ENCODE measurements around the gene SIMC1. TPM values are rescaled to one million over a fixed set of nuclear protein-coding genes. Genes with fewer than 3 reads are reported as not detected.
"Not testable (repeated sequence)": the region's sequence is repeated elsewhere in the genome, so short reads cannot be mapped to it uniquely, and the experiment has no call there.

SIMC1 gene
- total RNA-seq, 1 donor from 2014 or later, result 7.3 TPM

DNA sequence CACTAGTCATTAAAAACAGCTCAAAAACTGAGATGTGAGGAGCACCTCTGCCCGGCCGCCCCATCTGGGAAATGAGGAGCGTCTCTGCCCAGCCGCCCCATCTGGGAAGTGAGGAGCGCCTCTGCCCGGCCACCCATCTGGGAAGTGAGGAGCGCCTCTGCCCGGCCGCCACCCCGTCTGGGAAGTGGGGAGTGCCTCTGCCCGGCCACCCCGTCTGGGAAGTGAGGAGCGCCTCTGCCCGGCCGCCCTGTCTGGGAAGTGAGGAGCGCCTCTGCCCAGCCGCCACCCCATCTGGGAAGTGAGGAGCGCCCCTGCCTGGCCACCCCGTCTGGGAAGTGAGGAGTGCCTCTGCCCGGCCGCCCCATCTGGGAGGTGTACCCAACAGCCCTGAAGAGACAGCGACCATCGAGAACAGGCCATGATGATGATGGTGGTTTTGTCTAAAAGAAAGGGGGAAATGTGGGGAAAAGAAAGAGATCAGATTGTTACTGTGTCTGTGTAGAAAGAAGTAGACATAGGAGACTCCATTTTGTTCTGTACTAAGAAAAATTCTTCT, 23.7 kb upstream of the SIMC1 start:
- H3K9me3 ChIP-seq (ENCODE audit: control insufficient read depth in 3 of 3, low read length in 3 of 3); H3K27me3 ChIP-seq (ENCODE audit: control insufficient read depth in 3 of 3, insufficient read depth in 3 of 3, low read length in 3 of 3); H3K4me1 ChIP-seq (ENCODE audit: control insufficient read depth in 3 of 3, insufficient read depth in 3 of 3, low read length in 3 of 3); H3K36me3 ChIP-seq (ENCODE audit: control insufficient read depth in 3 of 3, insufficient read depth in 3 of 3, low read length in 3 of 3); H3K27ac ChIP-seq (ENCODE audit: low read depth, low read length); H3K9ac ChIP-seq (ENCODE audit: low read depth in 1 of 3, low read length in 3 of 3); H3K4me3 ChIP-seq (ENCODE audit: low read length in 3 of 3): not testable (repeated sequence)

DNA sequence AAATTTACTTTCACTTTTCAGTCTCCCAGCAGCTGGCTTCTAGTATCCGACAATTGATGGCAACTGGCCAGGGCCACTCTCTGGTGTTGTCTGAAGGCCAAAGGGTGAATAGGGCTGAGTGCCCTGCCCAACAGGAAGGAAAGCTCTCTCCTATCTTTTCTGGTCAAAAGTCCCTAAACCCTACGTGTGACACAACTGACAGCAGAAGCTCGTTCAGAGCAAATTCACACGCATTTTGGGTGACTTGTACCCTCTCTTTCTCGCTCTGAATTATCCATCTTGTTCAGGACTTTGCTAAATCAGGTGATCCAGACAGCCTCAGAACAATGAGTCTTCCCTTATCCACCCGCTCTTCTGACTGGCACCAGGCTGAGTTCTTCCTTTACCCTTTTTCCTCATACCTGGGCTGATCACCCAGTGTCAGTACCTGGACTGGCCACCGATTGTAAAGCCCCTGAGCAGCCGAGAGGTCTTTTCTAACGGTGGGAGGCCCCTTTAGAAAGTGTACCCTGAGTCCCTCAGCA, 21.8 kb upstream of the SIMC1 start:
- H3K4me3 ChIP-seq (ENCODE audit: low read length in 3 of 3); H3K9me3 ChIP-seq (ENCODE audit: control insufficient read depth in 3 of 3, low read length in 3 of 3); H3K36me3 ChIP-seq (ENCODE audit: control insufficient read depth in 3 of 3, insufficient read depth in 3 of 3, low read length in 3 of 3); H3K9ac ChIP-seq (ENCODE audit: low read depth in 1 of 3, low read length in 3 of 3); H3K4me1 ChIP-seq (ENCODE audit: control insufficient read depth in 3 of 3, insufficient read depth in 3 of 3, low read length in 3 of 3); H3K27me3 ChIP-seq (ENCODE audit: control insufficient read depth in 3 of 3, insufficient read depth in 3 of 3, low read length in 3 of 3); H3K27ac ChIP-seq (ENCODE audit: low read depth, low read length): not testable (repeated sequence)

GRCh38 chr5:176217188-176217729, 21.0 kb upstream of the SIMC1 start:
- not testable (repeated sequence) for H3K4me1 ChIP-seq (ENCODE audit: control insufficient read depth in 3 of 3, insufficient read depth in 3 of 3, low read length in 3 of 3); H3K4me3 ChIP-seq (ENCODE audit: low read length in 3 of 3); H3K27me3 ChIP-seq (ENCODE audit: control insufficient read depth in 3 of 3, insufficient read depth in 3 of 3, low read length in 3 of 3); H3K9me3 ChIP-seq (ENCODE audit: control insufficient read depth in 3 of 3, low read length in 3 of 3); H3K9ac ChIP-seq (ENCODE audit: low read depth in 1 of 3, low read length in 3 of 3); H3K27ac ChIP-seq (ENCODE audit: low read depth, low read length); H3K36me3 ChIP-seq (ENCODE audit: control insufficient read depth in 3 of 3, insufficient read depth in 3 of 3, low read length in 3 of 3)

DNA sequence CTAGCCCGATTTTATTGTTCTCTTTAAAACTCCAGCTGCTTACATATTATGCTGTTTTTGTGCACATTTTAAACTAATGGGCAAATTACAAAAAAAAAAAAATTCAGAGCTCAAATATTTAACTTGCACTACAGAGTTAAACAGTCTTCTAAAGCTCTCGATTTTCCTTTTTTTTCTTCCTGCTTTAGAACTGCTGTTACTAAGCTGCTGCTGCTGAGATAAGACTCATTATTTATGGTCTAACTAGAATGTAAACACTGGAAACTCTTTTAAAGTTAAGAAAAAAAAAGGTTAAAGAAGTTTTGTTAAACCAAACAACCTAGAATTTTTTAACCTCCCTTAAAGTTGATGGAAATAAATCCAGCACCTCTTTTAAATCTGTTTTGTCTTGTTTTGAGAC, 20.5 kb upstream of the SIMC1 start:
- H3K36me3 ChIP-seq (ENCODE audit: control insufficient read depth in 3 of 3, insufficient read depth in 3 of 3, low read length in 3 of 3); H3K4me1 ChIP-seq (ENCODE audit: control insufficient read depth in 3 of 3, insufficient read depth in 3 of 3, low read length in 3 of 3); H3K27me3 ChIP-seq (ENCODE audit: control insufficient read depth in 3 of 3, insufficient read depth in 3 of 3, low read length in 3 of 3); H3K9me3 ChIP-seq (ENCODE audit: control insufficient read depth in 3 of 3, low read length in 3 of 3); H3K27ac ChIP-seq (ENCODE audit: low read depth, low read length); H3K4me3 ChIP-seq (ENCODE audit: low read length in 3 of 3); H3K9ac ChIP-seq (ENCODE audit: low read depth in 1 of 3, low read length in 3 of 3): not testable (repeated sequence)

DNA sequence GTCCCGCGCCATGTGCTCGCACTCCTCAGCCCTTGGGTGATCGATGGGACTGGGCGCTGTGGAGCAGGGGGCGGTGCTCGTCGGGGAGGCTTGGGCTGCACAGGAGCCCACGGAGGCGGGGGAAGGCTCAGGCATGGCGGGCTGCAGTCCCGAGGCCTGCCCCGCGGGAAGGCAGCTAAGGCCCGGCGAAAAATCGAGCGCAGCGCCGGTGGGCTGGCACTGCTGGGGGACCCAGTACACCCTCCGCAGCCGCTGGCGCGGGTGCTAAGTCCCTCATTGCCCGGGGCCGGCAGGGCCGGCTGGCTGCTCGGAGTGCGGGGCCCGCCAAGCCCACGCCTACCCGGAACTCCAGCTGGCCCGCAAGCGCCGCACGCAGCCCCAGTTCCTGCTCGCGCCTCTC, 16.2 kb upstream of the SIMC1 start:
- not testable (repeated sequence) for H3K27me3 ChIP-seq (ENCODE audit: control insufficient read depth in 3 of 3, insufficient read depth in 3 of 3, low read length in 3 of 3); H3K36me3 ChIP-seq (ENCODE audit: control insufficient read depth in 3 of 3, insufficient read depth in 3 of 3, low read length in 3 of 3)

DNA sequence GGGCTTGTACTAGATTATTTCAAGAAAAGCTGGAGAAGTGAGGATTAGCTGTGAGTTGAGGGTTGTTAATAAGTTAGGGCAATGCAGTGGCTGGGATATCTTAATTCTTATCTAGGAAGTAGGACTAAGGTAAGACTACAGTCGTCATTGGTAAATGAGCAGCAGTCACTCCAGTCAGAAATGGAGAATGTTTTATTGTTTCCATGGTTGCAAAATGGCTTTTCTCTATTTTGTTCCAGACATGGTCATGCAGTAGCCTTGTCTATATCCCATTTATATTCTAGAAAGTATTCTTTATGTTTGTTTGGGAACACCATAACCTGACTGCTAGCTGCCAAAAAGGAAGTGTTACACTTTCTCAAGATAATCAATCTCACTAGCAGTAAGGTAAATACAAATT, 9.9 kb upstream of the SIMC1 start:
- not testable (repeated sequence) for H3K27me3 ChIP-seq (ENCODE audit: control insufficient read depth in 3 of 3, insufficient read depth in 3 of 3, low read length in 3 of 3); H3K27ac ChIP-seq (ENCODE audit: low read depth, low read length); H3K9me3 ChIP-seq (ENCODE audit: control insufficient read depth in 3 of 3, low read length in 3 of 3); H3K9ac ChIP-seq (ENCODE audit: low read depth in 1 of 3, low read length in 3 of 3); H3K4me1 ChIP-seq (ENCODE audit: control insufficient read depth in 3 of 3, insufficient read depth in 3 of 3, low read length in 3 of 3); H3K36me3 ChIP-seq (ENCODE audit: control insufficient read depth in 3 of 3, insufficient read depth in 3 of 3, low read length in 3 of 3); H3K4me3 ChIP-seq (ENCODE audit: low read length in 3 of 3)

More for the DNA sequence above, 16.2 kb upstream of the SIMC1 start:
- H3K4me3 ChIP-seq (ENCODE audit: low read length in 3 of 3); H3K9me3 ChIP-seq (ENCODE audit: control insufficient read depth in 3 of 3, low read length in 3 of 3); H3K27ac ChIP-seq (ENCODE audit: low read depth, low read length); H3K4me1 ChIP-seq (ENCODE audit: control insufficient read depth in 3 of 3, insufficient read depth in 3 of 3, low read length in 3 of 3); H3K9ac ChIP-seq (ENCODE audit: low read depth in 1 of 3, low read length in 3 of 3): not testable (repeated sequence)

GRCh38 chr5:176233253-176233652, 5.0 kb upstream of the SIMC1 start:
- not testable (repeated sequence) for H3K27me3 ChIP-seq (ENCODE audit: control insufficient read depth in 3 of 3, insufficient read depth in 3 of 3, low read length in 3 of 3); H3K4me1 ChIP-seq (ENCODE audit: control insufficient read depth in 3 of 3, insufficient read depth in 3 of 3, low read length in 3 of 3); H3K4me3 ChIP-seq (ENCODE audit: low read length in 3 of 3); H3K27ac ChIP-seq (ENCODE audit: low read depth, low read length); H3K36me3 ChIP-seq (ENCODE audit: control insufficient read depth in 3 of 3, insufficient read depth in 3 of 3, low read length in 3 of 3); H3K9ac ChIP-seq (ENCODE audit: low read depth in 1 of 3, low read length in 3 of 3); H3K9me3 ChIP-seq (ENCODE audit: control insufficient read depth in 3 of 3, low read length in 3 of 3)

- H3K27me3 ChIP-seq (ENCODE audit: control insufficient read depth in 3 of 3, insufficient read depth in 3 of 3, low read length in 3 of 3); H3K4me3 ChIP-seq (ENCODE audit: low read length in 3 of 3); H3K4me1 ChIP-seq (ENCODE audit: control insufficient read depth in 3 of 3, insufficient read depth in 3 of 3, low read length in 3 of 3); H3K36me3 ChIP-seq (ENCODE audit: control insufficient read depth in 3 of 3, insufficient read depth in 3 of 3, low read length in 3 of 3); H3K9me3 ChIP-seq (ENCODE audit: control insufficient read depth in 3 of 3, low read length in 3 of 3); H3K9ac ChIP-seq (ENCODE audit: low read depth in 1 of 3, low read length in 3 of 3); H3K27ac ChIP-seq (ENCODE audit: low read depth, low read length): not testable (repeated sequence)
These were observed 3.1 kb upstream of the SIMC1 start for GRCh38 chr5:176235155-176235554.

- not testable (repeated sequence) for H3K36me3 ChIP-seq (ENCODE audit: control insufficient read depth in 3 of 3, insufficient read depth in 3 of 3, low read length in 3 of 3); H3K4me3 ChIP-seq (ENCODE audit: low read length in 3 of 3); H3K27me3 ChIP-seq (ENCODE audit: control insufficient read depth in 3 of 3, insufficient read depth in 3 of 3, low read length in 3 of 3); H3K4me1 ChIP-seq (ENCODE audit: control insufficient read depth in 3 of 3, insufficient read depth in 3 of 3, low read length in 3 of 3); H3K9ac ChIP-seq (ENCODE audit: low read depth in 1 of 3, low read length in 3 of 3); H3K27ac ChIP-seq (ENCODE audit: low read depth, low read length); H3K9me3 ChIP-seq (ENCODE audit: control insufficient read depth in 3 of 3, low read length in 3 of 3)
These were observed 540 bp downstream of the SIMC1 start for GRCh38 chr5:176238645-176239283.

DNA sequence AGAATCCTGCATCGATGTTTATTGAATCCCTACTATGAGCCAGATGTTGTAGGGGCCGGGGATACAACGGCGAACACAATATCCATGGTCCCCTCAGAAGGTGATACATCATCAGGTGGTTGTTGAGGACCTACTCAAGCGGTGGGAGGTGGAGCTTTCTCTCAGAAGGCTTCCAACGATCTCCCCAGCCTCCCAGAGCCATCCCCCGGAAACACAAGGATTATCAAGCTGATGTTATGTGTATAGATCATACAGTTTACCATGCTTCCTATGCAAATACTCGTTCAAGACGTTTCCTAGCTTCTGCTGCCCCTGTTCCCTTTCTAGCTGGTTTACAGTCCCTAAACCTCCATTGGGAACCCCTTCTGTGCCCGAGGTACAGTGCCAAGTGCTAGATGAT, 1.1 kb downstream of the SIMC1 start:
- not testable (repeated sequence) for H3K4me1 ChIP-seq (ENCODE audit: control insufficient read depth in 3 of 3, insufficient read depth in 3 of 3, low read length in 3 of 3)

More for the DNA sequence above, 1.1 kb downstream of the SIMC1 start:
- not testable (repeated sequence) for H3K9ac ChIP-seq (ENCODE audit: low read depth in 1 of 3, low read length in 3 of 3); H3K27ac ChIP-seq (ENCODE audit: low read depth, low read length); H3K9me3 ChIP-seq (ENCODE audit: control insufficient read depth in 3 of 3, low read length in 3 of 3); H3K4me3 ChIP-seq (ENCODE audit: low read length in 3 of 3); H3K36me3 ChIP-seq (ENCODE audit: control insufficient read depth in 3 of 3, insufficient read depth in 3 of 3, low read length in 3 of 3); H3K27me3 ChIP-seq (ENCODE audit: control insufficient read depth in 3 of 3, insufficient read depth in 3 of 3, low read length in 3 of 3)
